AG04450 (cell line): ENCODE measurements around the gene RBM15. TPM values are rescaled to one million over a fixed set of nuclear protein-coding genes. Genes with fewer than 3 reads are reported as not detected.
A peak's percentile ranks its signal among the peaks of the same experiment; 100 is the strongest.

Experiments
- CTCF ChIA-PET: fragments of 300-600, 350-600 bp; formaldehyde crosslinking; extraction: SDS; loops from one replicate; lab custom pipeline; 2022; ENCODE audit warnings: antibody characterized with exemption, inconsistent platforms; lab: Charles Lee
- POLR2A ChIA-PET: fragments of 350-600 bp; formaldehyde crosslinking; extraction: SDS; loops from one replicate; lab custom pipeline; 2021; ENCODE audit warnings: antibody characterized with exemption, inconsistent platforms; lab: Yijun Ruan, JAX
- DNase-seq: peaks from one replicate; pipeline ENCODE4 v3.0.0-alpha.2; 2011; ENCODE audit warnings: low read depth, low spot score
- H3K27ac ChIP-seq: one replicate; pipeline ENCODE4 v1.5.1; 2012; ENCODE audit warnings: low read depth, low read length, control low read depth
- H3K27me3 ChIP-seq: one replicate; pipeline ENCODE4 v1.6.0; 2012; ENCODE audit warnings: low read length; ENCODE audit not compliant: control insufficient read depth, insufficient read depth
- H3K4me3 ChIP-seq: 2 replicates; pipeline ENCODE4 v1.5.1; 2011; ENCODE audit warnings: mild to moderate bottlenecking, low read depth, low read length, control low read depth
- H3K9me3 ChIP-seq: 2 replicates; pipeline ENCODE4 v1.5.1; 2012; ENCODE audit warnings: low read length; ENCODE audit not compliant: control insufficient read depth, insufficient read depth
- CTCF ChIP-seq: IDR thresholded peaks from 2 replicates; pipeline ENCODE4 v1.5.1; 2011; ENCODE audit warnings: low read depth, low read length, control low read depth, inconsistent platforms
- polyA plus RNA-seq: library from polyadenylated mRNA; depleted of rRNA; stranded (reverse); fragments of >200 nt; gene quantifications from 2 replicates; pipeline ENCODE4 v1.2.3, GENCODE V29; 2011

The RBM15 gene
- polyA plus RNA-seq, 1 experiment, result 8.9 TPM

- TF ChIP-seq CTCF, result no peak
- peak overlapping the region; percentile 81 for H3K4me3 ChIP-seq
- H3K27me3 ChIP-seq, result no peaks in the 10 kb centered on the region
- H3K27ac ChIP-seq, result peak overlapping the region; percentile 99
- no peak for DNase-seq
- CTCF ChIA-PET, result interaction anchor here (0.6 to 10.3 kb wide), 20 partner anchors 9 to 770 kb away, joined by 3 to 86 read pairs (median 8); partner anchors contain the start of genes KCNC4 and LAMTOR5
- peaks cover 3% of the 10 kb centered on the region; the same call in 1 of the 2 replicates for H3K9me3 ChIP-seq
- POLR2A ChIA-PET, result interaction anchor here (1.0 to 4.0 kb wide), 8 partner anchors 11 to 130 kb away, joined by 3 to 15 read pairs (median 6); no protein-coding TSS in a partner anchor
Observed at GRCh38 chr1:110337704-110338308, 1.4 kb upstream of the RBM15 start.

DNA sequence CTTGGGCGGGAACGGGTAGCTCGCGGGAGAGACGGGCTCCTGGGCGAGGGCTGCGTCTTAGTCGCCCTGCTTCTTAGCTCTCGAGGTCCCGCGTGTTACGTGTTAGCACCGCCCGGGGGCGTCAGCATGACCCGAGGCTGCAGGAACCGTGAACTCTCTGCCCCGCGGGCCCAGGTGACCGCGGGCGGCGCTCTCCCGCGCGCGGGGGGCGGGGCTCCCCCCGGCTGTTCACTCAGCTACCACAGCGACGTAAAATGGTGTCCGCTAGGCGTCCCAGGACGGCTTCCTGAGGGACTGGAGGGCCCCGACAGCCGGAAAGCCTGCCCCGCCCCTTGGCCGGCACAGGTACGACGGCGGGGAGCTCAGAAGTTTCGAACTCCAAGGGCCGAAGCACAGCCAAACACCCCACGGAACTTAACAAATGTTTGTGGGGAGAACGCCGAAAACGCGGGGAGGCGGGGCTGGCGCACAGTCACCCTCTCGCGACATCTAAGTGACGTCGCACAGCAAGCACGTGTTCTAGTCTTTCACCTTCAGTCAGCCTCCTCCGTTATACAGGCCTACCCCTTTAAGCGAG is 780 bp upstream of the RBM15 start:
- peak; percentile 52 for TF ChIP-seq CTCF
- no peaks in the 10 kb centered on the region for H3K27me3 ChIP-seq
- H3K4me3 ChIP-seq, result peak overlapping the region; percentile 81
- peak overlapping the region; percentile 99 for H3K27ac ChIP-seq
- ChIA-PET POLR2A (interaction anchor here (0.7 to 4.0 kb wide), 17 partner anchors 10 to 304 kb away, joined by 3 to 15 read pairs (median 4); partner anchors contain the start of gene STRIP1), CTCF (interaction anchor here (0.6 to 10.3 kb wide), 28 partner anchors 10 to 770 kb away, joined by 3 to 86 read pairs (median 6); partner anchors contain the start of genes KCNC4 and LAMTOR5)
- no peak for DNase-seq
- peaks cover 3% of the 10 kb centered on the region; the same call in 1 of the 2 replicates for H3K9me3 ChIP-seq

- Histone ChIP-seq H3K27ac (peak overlapping the region; percentile 91), H3K9me3 (peaks cover 3% of the 10 kb centered on the region; the same call in 1 of the 2 replicates), H3K27me3 (no peaks in the 10 kb centered on the region), H3K4me3 (peak overlapping the region; percentile 98)
- peak; percentile 67 for TF ChIP-seq CTCF
- CTCF ChIA-PET, result interaction anchor here (0.8 to 10.3 kb wide), 19 partner anchors 9 to 287 kb away, joined by 3 to 86 read pairs (median 8); partner anchors contain the start of gene KCNC4
- POLR2A ChIA-PET, result interaction anchor here (0.5 to 4.0 kb wide), 16 partner anchors 9 to 305 kb away, joined by 3 to 15 read pairs (median 4); partner anchors contain the start of gene STRIP1
- peak; percentile 7 for DNase-seq
Observed at GRCh38 chr1:110339407-110340206, 430 bp downstream of the RBM15 start.

DNA sequence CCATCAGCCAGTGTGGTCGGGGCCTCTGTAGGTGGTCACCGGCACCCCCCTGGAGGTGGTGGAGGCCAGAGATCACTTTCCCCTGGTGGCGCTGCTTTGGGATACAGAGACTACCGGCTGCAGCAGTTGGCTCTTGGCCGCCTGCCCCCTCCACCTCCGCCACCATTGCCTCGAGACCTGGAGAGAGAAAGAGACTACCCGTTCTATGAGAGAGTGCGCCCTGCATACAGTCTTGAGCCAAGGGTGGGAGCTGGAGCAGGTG is 961 bp downstream of the RBM15 start:
- Histone ChIP-seq H3K27ac (peak overlapping the region; percentile 91), H3K9me3 (peaks cover 3% of the 10 kb centered on the region; the same call in 1 of the 2 replicates), H3K4me3 (peak overlapping the region; percentile 98), H3K27me3 (no peaks in the 10 kb centered on the region)
- POLR2A ChIA-PET, result interaction anchor here (1.3 to 4.0 kb wide), 5 partner anchors 11 to 124 kb away, joined by 4 to 14 read pairs (median 8); no protein-coding TSS in a partner anchor
- DNase-seq, result no peak
- CTCF ChIA-PET, result interaction anchor here (1.8 to 10.3 kb wide), 8 partner anchors 8 to 144 kb away, joined by 7 to 86 read pairs (median 24); partner anchors contain the start of gene KCNC4
- no peak for TF ChIP-seq CTCF
